Smooth muscle cell (in vitro differentiated cells): ENCODE data around the gene NR2E3. TPM values are rescaled to one million over a fixed set of nuclear protein-coding genes. Genes with fewer than 3 reads are reported as not detected.

Experiments used
- DNase-seq: peaks from one replicate; lab custom pipeline; 2025; ENCODE audit not compliant: unreplicated experiment; lab: John Stamatoyannopoulos, UW
- H2AFZ ChIP-seq: fragments of 200-600 bp; sonication (generic); 2 replicates; pipeline ENCODE4 v1.6.0; 2016; ENCODE audit warnings: antibody characterized with exemption, low read depth, mild to moderate bottlenecking
- H3F3A ChIP-seq: fragments of 200-600 bp; sonication (generic); 2 replicates; pipeline ENCODE4 v1.6.0; 2017; ENCODE audit warnings: antibody characterized with exemption, low read depth
- H3K27ac ChIP-seq: fragments of 200-600 bp; sonication (generic); 2 replicates; pipeline ENCODE4 v1.5.1; 2016; ENCODE audit warnings: low read depth, mild to moderate bottlenecking
- H3K27me3 ChIP-seq: fragments of 200-600 bp; sonication (generic); 2 replicates; pipeline ENCODE4 v1.6.1; 2016; ENCODE audit warnings: low read depth, mild to moderate bottlenecking
- H3K36me3 ChIP-seq: fragments of 200-600 bp; sonication (generic); 2 replicates; pipeline ENCODE4 v1.5.1; 2016; ENCODE audit warnings: low read depth
- H3K4me1 ChIP-seq: fragments of 200-600 bp; sonication (generic); 2 replicates; pipeline ENCODE4 v1.5.1; 2016; ENCODE audit warnings: low read depth
- H3K4me2 ChIP-seq: fragments of 200-600 bp; sonication (generic); 2 replicates; pipeline ENCODE4 v1.6.0; 2016; ENCODE audit warnings: mild to moderate bottlenecking
- H3K4me3 ChIP-seq: fragments of 200-600 bp; sonication (generic); 2 replicates; pipeline ENCODE4 v1.5.1; 2016; ENCODE audit warnings: mild to moderate bottlenecking
- H3K79me2 ChIP-seq: fragments of 200-600 bp; sonication (generic); 2 replicates; pipeline ENCODE4 v1.6.0; 2016; ENCODE audit warnings: low read depth, mild to moderate bottlenecking
- H3K9ac ChIP-seq: fragments of 200-600 bp; sonication (generic); 2 replicates; pipeline ENCODE4 v1.6.0; 2016; ENCODE audit warnings: low read depth
- H3K9me3 ChIP-seq: fragments of 200-600 bp; sonication (generic); replicated peaks from 2 replicates; pipeline ENCODE4 v1.5.1; 2016; ENCODE audit warnings: low read depth
- H4K20me1 ChIP-seq: fragments of 200-600 bp; sonication (generic); 2 replicates; pipeline ENCODE4 v1.6.0; 2016; ENCODE audit warnings: low read depth
- WGBS: methylation state at CpG from one replicate; pipeline ENCODE4 v1.1.7; 2016; ENCODE audit warnings: low lambda C conversion rate; 5-methylcytosine and 5-hydroxymethylcytosine counted together
- polyA plus RNA-seq: library from polyadenylated mRNA; unstranded; fragments of >200 nt; fragmentation: Nextera tagmentation; extraction: Ambion mirVana; gene quantifications from 2 replicates; pipeline ENCODE4 v1.2.1, GENCODE V29; 2016
- total RNA-seq: library from RNA; depleted of rRNA; stranded (reverse); fragments of >200 nt; gene quantifications from 2 replicates; pipeline ENCODE4 v1.2.3, GENCODE V29; 2014
- TF ChIP-seq, protein P1 (sequence below): fragments of 200-600 bp; sonication (generic); IDR thresholded peaks from 2 replicates; pipeline ENCODE4 v1.5.1; 2017; ENCODE audit warnings: borderline replicate concordance, mild to moderate bottlenecking, antibody characterized with exemption; ENCODE audit not compliant: insufficient read depth, poor library complexity, severe bottlenecking

The NR2E3 gene
- total and polyA plus RNA-seq, 2 experiments from 2014 or later, result not detected

DNA sequence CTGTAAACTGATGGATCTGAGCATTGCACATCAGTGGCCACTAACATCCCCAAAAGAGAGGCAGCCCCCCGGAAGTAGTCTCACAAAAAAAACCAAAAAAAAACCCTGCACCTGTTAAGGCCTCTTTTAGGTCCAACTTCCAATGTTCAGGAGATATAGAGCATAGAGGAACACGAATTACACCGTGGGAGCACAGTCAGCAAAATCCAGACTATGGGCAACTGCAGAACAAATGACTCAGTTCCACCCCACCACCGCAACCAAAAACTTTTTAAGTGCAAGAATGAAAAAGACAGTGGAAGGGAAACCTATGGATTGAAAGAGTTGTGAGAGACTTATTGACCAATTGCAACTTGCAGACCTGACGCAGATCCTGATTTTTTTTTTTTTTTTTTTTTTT is 42.2 kb upstream of the NR2E3 start:
- Histone ChIP-seq H4K20me1 (no peaks in the 10 kb centered on the region), H3F3A (no peaks in the 10 kb centered on the region), H2AFZ (no peak overlapping the region), H3K27ac (no peak overlapping the region), H3K27me3 (no peaks in the 10 kb centered on the region), H3K9ac (no peak overlapping the region), H3K79me2 (no peaks in the 10 kb centered on the region), H3K9me3 (no peaks in the 10 kb centered on the region), H3K4me1 (no peaks in the 10 kb centered on the region), H3K4me3 (no peak overlapping the region), H3K4me2 (no peak overlapping the region), H3K36me3 (no peaks in the 10 kb centered on the region)
- WGBS, result 94% methylated on average over 5 of the region's 5 CpGs
- TF ChIP-seq, protein P1, sequence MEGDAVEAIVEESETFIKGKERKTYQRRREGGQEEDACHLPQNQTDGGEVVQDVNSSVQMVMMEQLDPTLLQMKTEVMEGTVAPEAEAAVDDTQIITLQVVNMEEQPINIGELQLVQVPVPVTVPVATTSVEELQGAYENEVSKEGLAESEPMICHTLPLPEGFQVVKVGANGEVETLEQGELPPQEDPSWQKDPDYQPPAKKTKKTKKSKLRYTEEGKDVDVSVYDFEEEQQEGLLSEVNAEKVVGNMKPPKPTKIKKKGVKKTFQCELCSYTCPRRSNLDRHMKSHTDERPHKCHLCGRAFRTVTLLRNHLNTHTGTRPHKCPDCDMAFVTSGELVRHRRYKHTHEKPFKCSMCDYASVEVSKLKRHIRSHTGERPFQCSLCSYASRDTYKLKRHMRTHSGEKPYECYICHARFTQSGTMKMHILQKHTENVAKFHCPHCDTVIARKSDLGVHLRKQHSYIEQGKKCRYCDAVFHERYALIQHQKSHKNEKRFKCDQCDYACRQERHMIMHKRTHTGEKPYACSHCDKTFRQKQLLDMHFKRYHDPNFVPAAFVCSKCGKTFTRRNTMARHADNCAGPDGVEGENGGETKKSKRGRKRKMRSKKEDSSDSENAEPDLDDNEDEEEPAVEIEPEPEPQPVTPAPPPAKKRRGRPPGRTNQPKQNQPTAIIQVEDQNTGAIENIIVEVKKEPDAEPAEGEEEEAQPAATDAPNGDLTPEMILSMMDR, result no peak
- no peak for DNase-seq

- no peak overlapping the region for H3K27ac ChIP-seq
- no peak for DNase-seq
- H3K9ac ChIP-seq, result no peak overlapping the region
- no peaks in the 10 kb centered on the region for H3K79me2 ChIP-seq
- no peak overlapping the region for H3K4me3 ChIP-seq
- no peaks in the 10 kb centered on the region for H3K27me3 ChIP-seq
- TF ChIP-seq, protein P1, result no peak
- H3K9me3 ChIP-seq, result no peaks in the 10 kb centered on the region
- no peaks in the 10 kb centered on the region for H3K36me3 ChIP-seq
- no peaks in the 10 kb centered on the region for H3K4me1 ChIP-seq
- H2AFZ ChIP-seq, result no peak overlapping the region
- H4K20me1 ChIP-seq, result no peaks in the 10 kb centered on the region
- H3K4me2 ChIP-seq, result no peak overlapping the region
- H3F3A ChIP-seq, result no peaks in the 10 kb centered on the region
- WGBS, result 82% methylated on average over 1 of the region's 1 CpG
Measured at GRCh38 chr15:71773206-71773859, 37.0 kb upstream of the NR2E3 start.

DNA sequence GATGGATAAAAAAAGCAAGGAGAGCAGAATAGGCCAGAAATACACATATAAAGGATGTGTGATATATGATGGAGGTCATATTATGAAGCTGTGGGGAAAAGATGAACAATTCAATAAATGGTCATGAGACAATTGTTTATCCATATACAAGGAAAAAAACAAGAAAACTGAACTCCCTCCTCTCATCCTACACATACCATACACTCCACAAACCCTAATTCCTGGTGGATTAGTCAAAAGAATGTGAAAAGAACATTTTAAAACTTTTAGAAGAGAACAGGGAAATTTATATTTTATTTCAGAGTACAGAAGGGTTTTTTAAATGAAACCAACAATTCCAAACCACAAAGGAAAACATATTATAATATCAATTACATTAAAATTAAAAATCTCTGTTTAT is 34.5 kb upstream of the NR2E3 start:
- H3K79me2 ChIP-seq, result no peaks in the 10 kb centered on the region
- no peaks in the 10 kb centered on the region for H3K36me3 ChIP-seq
- no peak overlapping the region for H3K9ac ChIP-seq
- peaks cover 5% of the 10 kb centered on the region for H3K4me1 ChIP-seq
- no peak overlapping the region for H3K4me3 ChIP-seq
- H3K9me3 ChIP-seq, result no peaks in the 10 kb centered on the region
- DNase-seq, result no peak
- H3F3A ChIP-seq, result no peaks in the 10 kb centered on the region
- no peak overlapping the region for H3K27ac ChIP-seq
- no peak overlapping the region for H3K4me2 ChIP-seq
- no peak overlapping the region for H2AFZ ChIP-seq
- no peaks in the 10 kb centered on the region for H4K20me1 ChIP-seq
- TF ChIP-seq, protein P1, result no peak
- no peaks in the 10 kb centered on the region for H3K27me3 ChIP-seq

GRCh38 chr15:71776304-71776703 is 34.0 kb upstream of the NR2E3 start:
- H3K9ac ChIP-seq, result no peak overlapping the region
- H3K36me3 ChIP-seq, result no peaks in the 10 kb centered on the region
- H3K27me3 ChIP-seq, result no peaks in the 10 kb centered on the region
- H3K4me1 ChIP-seq, result peaks cover 5% of the 10 kb centered on the region
- DNase-seq, result no peak
- H4K20me1 ChIP-seq, result no peaks in the 10 kb centered on the region
- no peaks in the 10 kb centered on the region for H3K9me3 ChIP-seq
- H3F3A ChIP-seq, result no peaks in the 10 kb centered on the region
- TF ChIP-seq, protein P1, result no peak
- no peak overlapping the region for H2AFZ ChIP-seq
- no peak overlapping the region for H3K27ac ChIP-seq
- H3K4me3 ChIP-seq, result no peak overlapping the region
- 84% methylated on average over 3 of the region's 3 CpGs for WGBS
- no peak overlapping the region for H3K4me2 ChIP-seq
- no peaks in the 10 kb centered on the region for H3K79me2 ChIP-seq
